ENCODE measurements around the gene PATE3. TPM values are rescaled to one million over a fixed set of nuclear protein-coding genes. Genes with fewer than 3 reads are reported as not detected.

PATE3 gene, protein sequence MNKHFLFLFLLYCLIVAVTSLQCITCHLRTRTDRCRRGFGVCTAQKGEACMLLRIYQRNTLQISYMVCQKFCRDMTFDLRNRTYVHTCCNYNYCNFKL
- not detected for total RNA-seq

DNA sequence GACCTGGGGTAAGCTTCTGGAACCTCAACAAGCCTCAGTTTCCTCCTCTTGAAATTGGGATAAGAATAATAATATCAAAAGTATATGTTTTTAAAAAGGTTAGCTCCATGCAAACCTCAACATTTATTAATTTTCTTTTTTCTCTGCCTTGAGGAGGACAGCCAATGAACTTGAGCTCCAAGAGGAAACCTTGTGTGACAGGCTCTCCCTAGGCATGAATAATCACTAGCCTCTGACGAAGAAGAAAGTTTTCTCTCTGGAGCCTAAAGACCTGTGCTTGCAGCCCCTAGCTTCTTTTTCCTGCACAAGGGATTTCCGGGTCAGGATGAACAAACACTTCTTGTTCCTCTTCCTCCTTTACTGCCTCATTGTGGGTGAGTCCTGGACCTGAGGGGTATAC lies at the start of gene PATE3:
PATE3 (plus strand) TSS at position 301 of the 400 bp plus-strand sequence; CDS start at position 326, 25 bp downstream.
- TF ChIP-seq, protein P1, sequence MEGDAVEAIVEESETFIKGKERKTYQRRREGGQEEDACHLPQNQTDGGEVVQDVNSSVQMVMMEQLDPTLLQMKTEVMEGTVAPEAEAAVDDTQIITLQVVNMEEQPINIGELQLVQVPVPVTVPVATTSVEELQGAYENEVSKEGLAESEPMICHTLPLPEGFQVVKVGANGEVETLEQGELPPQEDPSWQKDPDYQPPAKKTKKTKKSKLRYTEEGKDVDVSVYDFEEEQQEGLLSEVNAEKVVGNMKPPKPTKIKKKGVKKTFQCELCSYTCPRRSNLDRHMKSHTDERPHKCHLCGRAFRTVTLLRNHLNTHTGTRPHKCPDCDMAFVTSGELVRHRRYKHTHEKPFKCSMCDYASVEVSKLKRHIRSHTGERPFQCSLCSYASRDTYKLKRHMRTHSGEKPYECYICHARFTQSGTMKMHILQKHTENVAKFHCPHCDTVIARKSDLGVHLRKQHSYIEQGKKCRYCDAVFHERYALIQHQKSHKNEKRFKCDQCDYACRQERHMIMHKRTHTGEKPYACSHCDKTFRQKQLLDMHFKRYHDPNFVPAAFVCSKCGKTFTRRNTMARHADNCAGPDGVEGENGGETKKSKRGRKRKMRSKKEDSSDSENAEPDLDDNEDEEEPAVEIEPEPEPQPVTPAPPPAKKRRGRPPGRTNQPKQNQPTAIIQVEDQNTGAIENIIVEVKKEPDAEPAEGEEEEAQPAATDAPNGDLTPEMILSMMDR (IDR thresholded peaks at IDR 0.05): no peak

DNA sequence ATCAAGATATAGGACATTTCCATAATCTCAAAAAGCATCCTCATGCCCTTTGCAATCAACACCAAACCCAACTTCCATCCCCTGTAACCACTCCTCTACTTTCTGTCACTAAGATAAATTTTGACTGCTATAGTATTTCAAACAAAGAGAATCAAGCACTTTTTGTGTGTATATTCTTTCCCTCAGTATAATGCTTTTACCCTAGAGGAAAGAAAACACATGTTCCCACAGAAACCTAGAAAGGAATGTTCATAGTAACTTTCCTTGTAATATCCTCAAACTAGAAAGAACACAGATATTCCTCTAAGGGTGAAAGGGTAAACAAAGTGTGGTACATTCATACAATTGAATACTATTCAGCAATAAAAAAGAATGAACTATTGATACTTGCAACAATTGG lies 47.3 kb upstream of the PATE3 start:
- Histone ChIP-seq H3K27ac (no peak overlapping the region), H3K9me3 (peaks cover 0 to 11% of the 10 kb centered on the region in 2 donors), H3K4me1 (no peaks in the 10 kb centered on the region), H3K36me3 (no peaks in the 10 kb centered on the region), H3K27me3 (no peaks in the 10 kb centered on the region), H3K4me3 (no peak overlapping the region)
- no peak for DNase-seq (ENCODE audit: low spot score)
- TF ChIP-seq, protein P1 (IDR thresholded peaks at IDR 0.05): no peak

More for the DNA sequence above, at the start of gene PATE3:
- no peaks in the 10 kb centered on the region for H3K9me3 ChIP-seq
- H3K27me3 ChIP-seq: no peaks in the 10 kb centered on the region
- H3K36me3 ChIP-seq: no peaks in the 10 kb centered on the region
- H3K4me3 ChIP-seq: no peak within 1 kb of the TSS
- H3K27ac ChIP-seq: no peak within 1 kb of the TSS
- no peaks in the 10 kb centered on the region for H3K4me1 ChIP-seq
- no peak for DNase-seq (ENCODE audit: low spot score)

DNA sequence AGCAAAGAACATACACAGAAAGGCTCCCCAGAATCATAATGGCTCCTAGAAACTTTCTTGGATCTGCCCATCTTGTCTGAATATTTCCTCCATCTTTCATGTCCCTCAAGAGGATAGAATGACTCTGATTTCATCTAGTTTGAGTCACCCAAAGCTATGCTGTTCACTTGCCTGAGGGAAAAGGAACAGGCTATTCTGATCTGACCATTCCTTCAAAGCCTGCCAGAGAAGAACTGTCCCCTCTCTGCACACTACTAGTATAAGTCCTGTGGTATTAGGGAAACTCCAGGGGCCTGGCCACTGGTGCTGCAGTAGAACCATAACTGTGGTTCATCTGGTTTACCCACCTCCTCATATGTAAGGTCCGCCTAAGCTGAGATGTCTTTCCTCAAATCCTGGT lies 44.2 kb upstream of the PATE3 start:
- no peaks in the 10 kb centered on the region for H3K4me1 ChIP-seq
- no peak overlapping the region for H3K27ac ChIP-seq
- DNase-seq (ENCODE audit: low spot score): no peak
- TF ChIP-seq, protein P1 (IDR thresholded peaks at IDR 0.05): no peak
- H3K27me3 ChIP-seq: no peaks in the 10 kb centered on the region
- H3K9me3 ChIP-seq: no peaks in the 10 kb centered on the region
- no peak overlapping the region for H3K4me3 ChIP-seq
- no peaks in the 10 kb centered on the region for H3K36me3 ChIP-seq

DNA sequence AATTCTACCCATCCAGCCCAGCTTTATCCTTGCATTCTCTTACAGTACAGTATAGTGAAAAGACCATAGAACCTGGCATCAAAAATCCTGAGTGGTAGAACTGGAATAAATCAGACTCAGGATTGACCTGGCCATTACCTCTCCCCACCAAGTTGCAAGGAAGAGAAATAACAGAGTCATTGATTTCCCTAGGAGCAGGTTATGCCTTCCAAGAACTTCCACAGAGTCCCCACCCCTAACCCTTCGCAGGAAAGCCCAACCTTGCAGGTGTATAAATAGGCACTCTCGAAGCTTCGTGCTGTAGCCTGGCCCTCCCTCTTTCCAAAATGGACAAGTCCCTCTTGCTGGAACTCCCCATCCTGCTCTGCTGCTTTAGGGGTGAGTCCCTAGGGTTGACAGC lies 41.9 kb upstream of the PATE3 start, which contains the start of gene PATE1:
PATE1 (plus strand) TSS at position 301 of the 400 bp plus-strand sequence; CDS start at position 327, 26 bp downstream.
- Histone ChIP-seq H3K4me1 (no peaks in the 10 kb centered on the region), H3K4me3 (no peak within 1 kb of the TSS), H3K27ac (no peak within 1 kb of the TSS), H3K9me3 (no peaks in the 10 kb centered on the region), H3K27me3 (no peaks in the 10 kb centered on the region), H3K36me3 (no peaks in the 10 kb centered on the region)
- no peak for DNase-seq (ENCODE audit: low spot score)
- TF ChIP-seq, protein P1 (IDR thresholded peaks at IDR 0.05): no peak

DNA sequence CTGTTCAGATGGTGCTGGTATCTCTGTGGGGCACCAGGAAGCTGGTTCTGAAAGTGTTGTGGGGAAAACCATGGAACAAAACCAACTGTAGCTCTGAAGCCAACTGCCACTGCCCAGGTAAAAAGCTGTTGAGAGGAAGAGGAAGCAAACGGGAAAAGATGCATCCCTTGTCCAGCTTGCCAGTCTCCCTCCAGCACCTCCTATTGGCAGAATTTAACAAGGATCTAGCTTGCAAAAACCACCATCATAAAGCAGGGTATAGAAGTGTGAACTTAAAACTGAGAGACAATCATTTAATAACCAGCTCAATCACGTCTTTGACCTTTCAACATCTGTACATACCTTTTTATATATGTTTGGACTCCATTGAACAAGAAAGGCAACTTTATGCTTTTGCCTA lies 37.3 kb upstream of the PATE3 start:
- TF ChIP-seq, protein P1 (IDR thresholded peaks at IDR 0.05): no peak
- DNase-seq (ENCODE audit: low spot score): no peak
- no peak overlapping the region for H3K4me3 ChIP-seq
- H3K9me3 ChIP-seq: no peaks in the 10 kb centered on the region
- no peaks in the 10 kb centered on the region for H3K36me3 ChIP-seq
- no peaks in the 10 kb centered on the region for H3K27me3 ChIP-seq
- H3K27ac ChIP-seq: no peak overlapping the region
- no peaks in the 10 kb centered on the region for H3K4me1 ChIP-seq

DNA sequence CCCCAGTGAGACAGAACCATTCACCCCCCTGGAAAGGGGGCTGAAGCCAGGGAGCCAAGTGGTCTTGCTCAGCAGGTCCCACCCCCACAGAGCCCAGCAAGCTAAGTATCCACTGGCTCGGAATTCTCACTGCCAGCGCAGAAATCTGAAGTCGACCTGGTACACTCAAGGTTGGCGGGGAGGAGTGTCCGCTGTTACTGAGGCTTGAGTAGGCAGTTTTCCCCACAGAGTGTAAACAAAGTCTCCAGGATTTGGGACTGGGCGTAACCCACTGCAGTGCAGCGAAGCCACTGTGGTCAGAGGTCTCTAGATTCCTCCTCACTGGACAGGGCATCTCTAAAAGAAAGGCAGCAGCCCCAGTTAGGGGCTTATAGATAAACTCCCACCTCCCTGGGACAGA lies 31.9 kb upstream of the PATE3 start:
- DNase-seq (ENCODE audit: low spot score): no peak
- no peaks in the 10 kb centered on the region for H3K27me3 ChIP-seq
- no peaks in the 10 kb centered on the region for H3K4me1 ChIP-seq
- no peaks in the 10 kb centered on the region for H3K36me3 ChIP-seq
- no peak overlapping the region for H3K27ac ChIP-seq
- TF ChIP-seq, protein P1 (IDR thresholded peaks at IDR 0.05): no peak
- H3K9me3 ChIP-seq: peaks cover 0 to 5% of the 10 kb centered on the region in 2 donors
- no peak overlapping the region for H3K4me3 ChIP-seq
